ENCODE measurements around the gene SULT2B1.

GRCh38 chr19:48553676-48554384 lies 1.9 kb downstream of the SULT2B1 start:
- TF ChIP-seq TAF1 (conservative IDR thresholded peaks at IDR 0.05) (no peak), JUND (IDR thresholded peaks at IDR 0.05) (no peak), CTCF (IDR thresholded peaks at IDR 0.05; ENCODE audit: low read depth, low read length, missing input control) (no peak), RAD21 (IDR thresholded peaks at IDR 0.05) (no peak), FOXA1 (IDR thresholded peaks at IDR 0.05) (no peak), RXRA (IDR thresholded peaks at IDR 0.05) (no peak), YY1 (IDR thresholded peaks at IDR 0.05) (no peak), ZBTB33 (IDR thresholded peaks at IDR 0.05) (no peak), SP1 (IDR thresholded peaks at IDR 0.05) (no peak), GABPA (IDR thresholded peaks at IDR 0.05 in 1 of 2, conservative IDR thresholded peaks at IDR 0.05 in 1 of 2) (no peak), NR2F2 (IDR thresholded peaks at IDR 0.05) (no peak), MAX (IDR thresholded peaks at IDR 0.05) (no peak), EGR1 (IDR thresholded peaks at IDR 0.05; ENCODE audit: low read depth in 2 of 2) (no peak)

Measured in liver (tissue), 3 donors.